Measurements from ENCODE around the gene UBC.
"Not testable (repeated sequence)": the region's sequence is repeated elsewhere in the genome, so short reads cannot be mapped to it uniquely, and the experiment has no call there.

Gene UBC

GRCh38 chr12:124930586-124930985, 16.1 kb upstream of the UBC start:
- DNase-seq = no peak

DNA sequence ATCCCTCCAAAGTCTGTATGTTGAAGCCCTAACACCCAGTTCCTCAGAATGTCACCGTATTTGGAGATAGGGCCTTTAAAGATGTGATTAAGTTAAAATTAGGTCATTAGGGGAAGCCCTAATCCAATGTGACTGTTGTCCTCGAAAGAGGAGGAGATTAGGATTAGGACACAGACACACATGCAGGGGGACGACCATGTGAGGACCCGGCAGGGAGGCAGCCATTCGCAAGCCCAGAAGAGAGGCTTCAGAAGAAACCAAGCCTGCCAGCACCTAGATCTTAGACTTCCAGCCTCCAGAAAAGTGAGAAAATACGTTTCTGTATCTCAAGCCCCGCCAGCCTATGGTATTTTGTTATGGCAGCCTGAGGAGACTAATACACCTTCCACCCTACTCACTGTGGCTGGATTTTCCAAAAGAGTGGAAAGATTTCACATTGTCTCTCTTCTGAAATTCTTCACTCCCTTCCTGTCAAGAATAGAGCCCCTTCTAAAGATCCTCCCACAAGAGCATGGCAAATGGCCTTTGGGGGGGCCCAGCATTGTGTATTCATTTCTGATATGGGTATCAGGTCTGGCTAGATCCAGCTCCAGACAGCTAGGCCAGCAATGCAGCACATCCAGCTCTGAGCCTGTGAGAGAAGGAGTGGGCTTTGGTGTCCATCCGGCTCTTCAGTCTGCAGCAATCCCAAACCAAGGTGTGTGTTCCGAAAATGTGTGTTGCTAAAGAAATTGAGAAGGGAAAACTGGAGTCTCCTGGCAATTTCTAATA, 15.4 kb upstream of the UBC start:
- DNase-seq = no peak

DNA sequence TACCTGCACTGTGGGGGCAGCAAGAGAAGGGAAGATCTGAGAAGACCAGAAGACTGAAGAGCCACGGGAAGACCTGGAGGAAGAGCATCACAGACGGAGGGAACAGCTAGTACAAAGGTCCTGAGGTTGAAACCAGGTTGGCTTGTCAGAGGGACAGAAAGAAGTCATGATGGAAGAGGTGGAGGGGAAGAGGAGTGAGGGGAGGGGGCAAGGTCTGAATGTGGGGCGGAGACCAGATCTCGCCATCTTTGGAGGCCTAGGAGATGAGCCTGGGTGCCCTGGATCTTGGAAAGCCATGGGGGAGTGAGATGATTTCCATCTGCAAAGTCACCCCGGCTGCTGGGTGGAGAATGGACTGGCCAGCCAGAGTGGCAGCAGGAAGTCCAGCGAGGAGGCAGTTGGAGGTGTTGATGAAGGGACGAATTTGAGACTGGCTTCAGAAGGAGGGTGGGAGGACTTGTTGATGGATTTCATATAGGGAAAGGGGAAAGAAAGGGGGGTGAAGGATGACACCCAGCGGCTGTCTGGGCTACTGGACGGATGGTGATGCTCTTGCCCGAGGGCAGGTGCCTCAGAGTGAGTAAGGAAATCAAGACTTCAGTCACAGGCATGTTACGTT, 14.6 kb upstream of the UBC start:
- DNase-seq = no peak

DNA sequence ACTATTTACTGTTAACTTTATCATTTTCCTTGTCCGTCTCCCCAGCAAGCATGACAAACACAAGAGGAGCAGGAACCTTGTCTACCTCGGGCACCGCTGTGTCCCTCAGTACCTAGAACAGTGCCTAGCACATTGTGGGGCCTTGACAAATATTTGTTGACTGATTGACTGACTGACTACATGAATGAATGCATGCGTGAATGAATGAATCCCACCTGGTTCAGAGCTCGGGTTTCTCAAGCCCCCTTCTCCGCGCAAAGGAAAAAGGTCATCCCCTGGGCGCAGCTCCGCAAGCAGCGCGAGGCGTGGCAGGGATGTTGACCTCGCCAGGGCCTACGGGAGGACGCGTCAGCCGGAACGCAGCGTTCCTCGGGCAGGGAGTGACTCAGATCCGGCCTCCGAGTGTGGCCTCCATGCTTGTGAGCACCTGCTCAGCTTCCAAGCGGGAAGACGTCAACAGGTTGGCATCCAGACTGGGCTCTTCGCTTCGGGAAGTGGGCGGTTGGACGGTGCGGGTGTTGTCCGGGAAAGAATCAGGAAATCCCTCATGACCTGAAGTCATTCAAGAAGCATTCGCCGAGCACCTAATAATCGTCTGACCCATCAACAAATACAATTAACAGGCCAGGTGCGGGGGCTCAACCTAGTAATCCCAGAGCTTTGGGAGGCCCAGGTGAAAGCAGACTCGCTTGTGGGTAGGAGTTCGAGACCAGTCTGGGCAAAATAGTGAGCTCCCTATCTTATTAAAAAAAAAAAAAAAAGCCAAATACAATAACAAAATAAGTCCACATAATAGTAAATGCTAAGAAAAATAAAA, 13.9 kb upstream of the UBC start:
- no peak for DNase-seq

- DNase-seq = no peak
Observed at GRCh38 chr12:124927201-124928094, 13.0 kb upstream of the UBC start.

GRCh38 chr12:124925782-124926181, 11.3 kb upstream of the UBC start:
- DNase-seq = not testable (repeated sequence)

DNA sequence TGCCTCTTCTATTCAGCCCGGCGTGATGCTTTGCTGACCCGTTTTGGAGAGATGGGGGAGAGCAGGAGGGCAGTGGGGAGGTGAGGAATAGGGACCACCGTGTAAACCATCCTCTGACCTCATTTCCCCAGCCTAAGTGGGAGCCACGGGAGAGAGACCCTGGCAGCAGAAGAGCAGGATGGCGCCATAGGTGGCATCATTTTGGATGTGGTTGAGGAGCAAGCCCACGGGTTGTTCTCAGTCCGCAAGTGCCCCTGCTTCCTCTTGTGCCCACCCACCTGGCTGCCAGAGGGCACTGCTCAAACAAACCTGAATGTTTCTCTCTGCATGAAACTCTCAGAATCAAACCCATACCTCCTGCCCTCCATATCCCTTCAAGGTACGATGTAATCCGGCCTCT, 10.7 kb upstream of the UBC start:
- no peak for DNase-seq

DNA sequence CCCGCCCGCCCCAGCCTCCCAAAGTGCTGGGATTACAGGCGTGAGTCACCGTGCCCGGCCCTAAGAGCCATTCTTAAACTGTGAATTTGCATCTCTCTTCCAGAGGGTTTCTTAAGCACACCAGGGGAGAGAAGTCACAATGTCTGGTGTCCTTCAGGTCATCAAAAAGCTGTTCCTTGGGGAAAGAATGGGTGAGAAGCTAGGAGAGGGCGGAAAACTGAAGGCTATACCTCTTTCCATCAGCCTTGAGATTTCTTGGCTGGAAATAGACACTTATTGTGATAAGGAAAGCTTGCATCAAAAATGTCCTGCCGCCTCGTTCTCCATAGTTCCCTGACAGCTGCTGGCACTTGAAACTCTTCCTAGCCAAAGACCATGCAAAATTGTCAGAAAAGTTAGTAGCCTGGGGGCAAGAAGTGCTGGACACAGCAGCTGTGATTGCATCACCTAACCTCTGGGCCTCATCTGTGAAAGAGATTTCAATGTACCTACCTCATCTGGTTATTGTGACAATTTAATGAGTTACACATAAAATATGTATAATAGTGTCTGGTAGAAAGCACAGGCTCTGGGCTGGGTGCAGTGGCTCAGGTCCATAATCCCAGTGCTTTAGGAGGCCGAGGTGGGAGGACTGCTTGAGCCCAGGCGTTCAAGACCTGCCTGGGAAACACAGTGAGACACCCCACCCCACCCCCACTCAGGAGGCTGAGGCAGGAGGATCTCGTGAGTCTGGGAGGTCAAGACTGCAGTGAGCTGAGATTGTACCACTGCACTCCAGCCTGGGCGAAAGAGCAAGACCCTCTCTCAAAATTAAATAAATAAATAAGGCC, 9.7 kb upstream of the UBC start:
- no peak for DNase-seq

- DNase-seq = no peak
Observed at GRCh38 chr12:124921200-124922031, 7.0 kb upstream of the UBC start.

GRCh38 chr12:124920353-124920935, 6.0 kb upstream of the UBC start:
- no peak for DNase-seq

DNA sequence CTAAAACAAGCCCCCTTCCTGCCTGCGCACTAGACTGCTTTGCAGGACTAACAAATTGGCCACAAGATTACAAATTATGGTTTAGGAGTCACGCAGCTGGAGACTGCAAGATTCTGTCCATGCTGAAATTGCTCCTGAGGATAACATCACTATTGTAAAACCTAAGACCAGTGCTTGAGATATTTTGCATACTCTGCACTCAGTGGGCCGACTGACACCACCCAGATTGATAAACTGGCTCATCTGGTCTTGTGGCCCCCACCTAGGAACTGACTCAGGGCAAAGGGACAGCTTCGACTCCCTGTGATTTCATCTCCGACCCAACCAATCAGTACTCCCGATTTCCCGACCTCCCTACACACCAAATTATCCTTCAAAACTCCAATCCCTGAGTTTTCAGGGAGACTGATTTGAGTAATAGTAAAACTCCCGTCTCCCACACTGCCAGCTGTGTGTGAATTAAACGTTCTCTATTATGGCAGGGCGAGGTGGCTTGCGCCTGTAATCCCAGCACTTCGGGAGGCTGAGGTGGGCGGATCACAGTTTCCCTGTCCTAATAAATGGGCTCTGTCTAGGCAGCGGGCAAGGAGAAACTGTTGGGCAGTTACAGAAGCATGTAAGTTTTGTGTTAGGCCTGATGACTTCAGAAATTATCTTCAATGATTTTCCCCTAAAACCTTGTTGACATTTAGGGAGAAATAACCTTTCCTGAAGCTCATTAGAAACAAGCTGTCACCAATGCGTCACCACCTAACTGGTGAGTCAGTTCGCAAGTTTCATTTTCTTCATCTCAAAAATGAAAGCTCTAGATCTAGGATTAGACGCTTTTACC, 5.3 kb upstream of the UBC start:
- DNase-seq = no peak

- not testable (repeated sequence) for DNase-seq
Observed at GRCh38 chr12:124918622-124918988, 4.2 kb upstream of the UBC start.

GRCh38 chr12:124917841-124918621, 3.6 kb upstream of the UBC start:
- no peak for DNase-seq

GRCh38 chr12:124917135-124917840, 2.8 kb upstream of the UBC start:
- no peak for DNase-seq

DNA sequence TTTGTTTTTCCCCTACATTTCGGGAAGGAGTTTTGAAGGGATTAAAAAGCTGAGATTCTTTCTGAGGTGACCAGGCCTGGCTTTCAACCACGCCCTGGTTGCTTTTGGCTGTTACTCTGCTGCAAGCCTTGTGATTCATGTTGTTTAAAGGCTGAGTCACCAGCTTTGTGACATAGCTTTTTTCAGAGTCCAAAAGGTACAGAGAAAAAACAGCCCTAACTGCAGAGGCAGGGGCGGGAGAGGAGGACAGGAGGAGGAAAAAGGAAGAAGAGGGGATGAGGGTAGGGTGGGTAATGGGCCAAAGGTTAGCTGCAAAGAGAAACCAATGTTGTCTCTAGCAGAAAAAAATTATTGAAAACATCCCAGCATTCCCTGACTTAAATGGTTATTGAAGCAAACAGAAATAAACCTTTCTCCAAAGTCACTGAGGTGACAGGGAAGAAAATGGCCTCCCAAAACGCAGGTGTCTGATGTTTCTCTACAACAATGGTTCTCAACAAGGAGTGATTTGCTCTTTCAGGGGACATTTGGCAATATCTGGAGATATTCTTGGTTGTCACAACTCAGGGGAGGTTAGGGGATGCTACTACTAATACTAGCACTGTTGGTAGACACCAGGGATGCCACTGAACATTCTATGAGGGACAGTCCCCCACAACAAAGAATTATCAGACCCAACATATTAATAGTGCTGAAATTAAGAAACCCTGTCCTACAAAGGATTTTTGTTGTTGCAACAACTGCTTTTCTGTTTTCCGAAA, 2.1 kb upstream of the UBC start:
- no peak for DNase-seq

DNA sequence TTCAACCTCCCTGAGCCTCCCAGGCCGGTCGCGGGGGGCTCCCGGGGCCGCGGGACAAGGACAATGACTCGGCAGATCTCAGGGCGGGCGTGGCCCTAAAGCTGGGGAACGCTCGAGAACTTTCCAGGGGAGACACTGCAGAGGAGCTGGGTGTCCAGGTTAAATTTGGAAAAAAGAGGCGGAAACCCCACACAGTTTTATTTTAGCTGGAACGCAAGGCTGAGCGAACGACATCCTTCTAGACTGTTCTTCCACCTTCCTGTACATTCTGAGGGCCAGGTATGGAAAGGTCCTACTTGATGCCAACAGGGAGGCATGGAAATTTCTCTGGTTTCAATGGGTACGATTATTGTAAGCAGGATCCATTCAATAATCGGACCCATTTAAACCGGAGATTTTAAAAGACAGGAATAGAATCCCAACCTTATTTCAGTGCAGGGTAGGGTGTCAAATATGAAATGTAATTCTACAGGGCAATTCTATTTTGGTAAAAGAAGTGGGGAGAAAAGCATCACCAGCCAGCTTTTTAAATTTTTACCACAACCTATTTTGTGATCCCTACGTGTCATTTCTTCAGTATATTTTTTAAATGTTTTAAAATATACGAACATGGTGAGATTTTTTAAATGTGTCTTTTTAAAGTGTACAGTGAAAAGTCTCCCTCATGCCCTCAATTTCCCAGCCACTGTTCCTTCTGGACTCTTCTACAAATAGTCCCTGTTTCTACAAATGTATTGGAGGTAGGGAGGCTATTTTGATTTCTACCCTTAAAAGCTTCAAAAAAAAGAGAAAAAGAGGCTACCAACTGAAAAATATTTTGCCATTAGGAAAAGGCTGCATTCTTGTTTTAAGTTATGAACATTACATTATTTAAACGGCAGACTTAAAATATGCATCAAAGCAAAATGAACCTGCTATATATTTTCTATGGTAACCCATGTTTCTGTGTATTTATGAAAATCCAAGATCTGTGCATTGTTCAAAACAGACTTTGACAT, 1.1 kb upstream of the UBC start:
- no peak for DNase-seq
